ENCODE measurements around the gene GRM2.

The GRM2 gene

GRCh38 chr3:51706788-51707731 is at the start of gene GRM2:
Gene GRM2, plus strand, starts transcription at chr3:51707068. Its CDS starts 1,916 bp downstream, at chr3:51708984.
- DNase-seq = peak; percentile 11

- no peak for DNase-seq
These were observed 49.6 kb upstream of the GRM2 start for GRCh38 chr3:51657234-51657633.

GRCh38 chr3:51659942-51660341 is 46.9 kb upstream of the GRM2 start:
- no peak for DNase-seq

- DNase-seq = no peak
These were observed 44.4 kb upstream of the GRM2 start for GRCh38 chr3:51662456-51662855.

- no peak for DNase-seq
These were observed 38.1 kb upstream of the GRM2 start for GRCh38 chr3:51668756-51669155.

GRCh38 chr3:51669241-51670052 is 37.4 kb upstream of the GRM2 start:
- peak; percentile 17 for DNase-seq

- DNase-seq = no peak
These were observed 36.6 kb upstream of the GRM2 start for GRCh38 chr3:51670053-51670822.

GRCh38 chr3:51670823-51671733 is 35.8 kb upstream of the GRM2 start, which contains the start of gene TEX264:
Gene TEX264, plus strand, starts transcription at chr3:51671252. Its CDS starts 3,053 bp downstream, at chr3:51674305.
- peak; percentile 15 for DNase-seq

GRCh38 chr3:51671734-51672475 is 35.0 kb upstream of the GRM2 start:
- peak; percentile 4 for DNase-seq

- no peak for DNase-seq
These were observed 33.6 kb upstream of the GRM2 start for GRCh38 chr3:51673181-51673801.

GRCh38 chr3:51673802-51674654 is 32.8 kb upstream of the GRM2 start:
- no peak for DNase-seq

- no peak for DNase-seq
These were observed 31.7 kb upstream of the GRM2 start for GRCh38 chr3:51675201-51675611.

GRCh38 chr3:51676102-51676640 is 30.7 kb upstream of the GRM2 start:
- no peak for DNase-seq

- DNase-seq = no peak
These were observed 29.5 kb upstream of the GRM2 start for GRCh38 chr3:51677358-51677757.

GRCh38 chr3:51678186-51678585 is 28.7 kb upstream of the GRM2 start:
- DNase-seq = no peak

GRCh38 chr3:51678641-51679040 is 28.2 kb upstream of the GRM2 start:
- no peak for DNase-seq

GRCh38 chr3:51679318-51679717 is 27.6 kb upstream of the GRM2 start:
- no peak for DNase-seq

GRCh38 chr3:51679777-51680176 is 27.1 kb upstream of the GRM2 start:
- no peak for DNase-seq

- no peak for DNase-seq
These were observed 26.7 kb upstream of the GRM2 start for GRCh38 chr3:51680196-51680595.
